Vagina (tissue), 2 donors: ENCODE data around the gene SLC9A9. TPM values are rescaled to one million over a fixed set of nuclear protein-coding genes. Genes with fewer than 3 reads are reported as not detected.
A peak's percentile ranks its signal among the peaks of the same experiment; 100 is the strongest.

ENCODE experiments used
- DNase-seq, 2 donors: peaks; one replicate each; pipeline ENCODE4 v3.0.0-alpha.2; 2017; ENCODE audit errors: extremely low spot score in 2 of 2
- H3K27ac ChIP-seq: fragments of 200-600 bp; sonication (generic); one replicate; pipeline ENCODE4 v1.5.1; 2019
- H3K27me3 ChIP-seq: fragments of 200-600 bp; sonication (generic); one replicate; pipeline ENCODE4 v1.5.1; 2019
- H3K36me3 ChIP-seq, 2 donors: fragments of 200-600 bp; sonication (generic); one replicate each; pipeline ENCODE4 v1.5.1; 2017 to 2019
- H3K4me1 ChIP-seq: fragments of 200-600 bp; sonication (generic); one replicate; pipeline ENCODE4 v1.5.1; 2019
- H3K4me3 ChIP-seq, 2 donors: fragments of 200-600 bp; sonication (generic); 1 replicate in 1 of 2; 2 replicates in 1 of 2; pipeline ENCODE4 v1.5.1; 2016 to 2019
- H3K9me3 ChIP-seq: fragments of 200-600 bp; sonication (generic); one replicate; pipeline ENCODE4 v1.5.1; 2019
- CTCF ChIP-seq, 3 experiments: fragments of 450-650 bp in 2 of 3; fragments of 200-600 bp in 1 of 3; sonication (generic) in 1 of 3; IDR thresholded peaks; one replicate each; pipeline ENCODE4 v1.5.1; 2017 to 2019; ENCODE audit warnings: antibody characterized with exemption in 3 of 3, mild to moderate bottlenecking in 2 of 3, moderate library complexity in 2 of 3
- POLR2A ChIP-seq, 2 donors: fragments of 450-650 bp; IDR thresholded peaks; one replicate each; pipeline ENCODE4 v1.6.1; 2017; ENCODE audit warnings: antibody characterized with exemption in 2 of 2, mild to moderate bottlenecking in 2 of 2, moderate library complexity in 2 of 2
- POLR2AphosphoS5 ChIP-seq, 2 donors: sonication (generic); formaldehyde crosslinking; IDR thresholded peaks; one replicate each; pipeline ENCODE4 v1.9.0; 2017; ENCODE audit warnings: antibody characterized with exemption in 2 of 2, mild to moderate bottlenecking in 2 of 2, low read depth in 1 of 2; ENCODE audit not compliant: insufficient read depth in 1 of 2
- intact Hi-C: fragments of 100-400 bp; cut with DNase I; formaldehyde crosslinking; loops from one replicate; pipeline ENCODE4 v1.15.1; 2023
- total RNA-seq: library from RNA; depleted of rRNA; stranded (reverse); fragments of >200 nt; gene quantifications from one replicate; pipeline ENCODE4 v1.2.3, GENCODE V29; 2016

SLC9A9 gene
- total RNA-seq, 1 donor from 2014 or later: 30.7 TPM

- H3K27ac ChIP-seq: no peak overlapping the region
- H3K4me3 ChIP-seq: no peak overlapping the region
- no peak for DNase-seq
- H3K27me3 ChIP-seq: no peaks in the 10 kb centered on the region
- TF ChIP-seq POLR2A (IDR thresholded peaks at IDR 0.05): no peak
- no peak for TF ChIP-seq CTCF (IDR thresholded peaks at IDR 0.05)
- peak in 1 of 2 donors; percentile 83 for TF ChIP-seq POLR2AphosphoS5 (IDR thresholded peaks at IDR 0.05; ENCODE audit: insufficient read depth in 1 of 2, low read depth in 1 of 2)
- H3K4me1 ChIP-seq: peaks cover 41% of the 10 kb centered on the region
- H3K36me3 ChIP-seq: no peaks in the 10 kb centered on the region
- no peaks in the 10 kb centered on the region for H3K9me3 ChIP-seq
- intact Hi-C loops: no loop called here
Observed at GRCh38 chr3:143849854-143850549, 1.7 kb upstream of the SLC9A9 start.

- Histone ChIP-seq H3K27ac (peak overlapping the region; percentile 50), H3K4me3 (peak overlapping the region; percentile 50 to 61), H3K36me3 (no peaks in the 10 kb centered on the region), H3K4me1 (peaks cover 41% of the 10 kb centered on the region), H3K27me3 (no peaks in the 10 kb centered on the region), H3K9me3 (no peaks in the 10 kb centered on the region)
- no peak for TF ChIP-seq CTCF (IDR thresholded peaks at IDR 0.05)
- TF ChIP-seq POLR2A (IDR thresholded peaks at IDR 0.05): no peak
- TF ChIP-seq POLR2AphosphoS5 (IDR thresholded peaks at IDR 0.05; ENCODE audit: insufficient read depth in 1 of 2, low read depth in 1 of 2): no peak
- intact Hi-C loops: no loop called here
- no peak for DNase-seq
Observed at GRCh38 chr3:143848704-143849103, 436 bp upstream of the SLC9A9 start.

- peaks cover 43% of the 10 kb centered on the region for H3K4me1 ChIP-seq
- no peak overlapping the region for H3K4me3 ChIP-seq
- no peaks in the 10 kb centered on the region for H3K27me3 ChIP-seq
- no peak for DNase-seq
- H3K36me3 ChIP-seq: no peaks in the 10 kb centered on the region
- H3K9me3 ChIP-seq: no peaks in the 10 kb centered on the region
- H3K27ac ChIP-seq: no peak overlapping the region
- TF ChIP-seq CTCF (IDR thresholded peaks at IDR 0.05) (no peak), POLR2A (IDR thresholded peaks at IDR 0.05) (no peak), POLR2AphosphoS5 (IDR thresholded peaks at IDR 0.05; ENCODE audit: insufficient read depth in 1 of 2, low read depth in 1 of 2) (no peak)
- intact Hi-C loops: no loop called here
Observed at GRCh38 chr3:143843587-143843986, 4.7 kb downstream of the SLC9A9 start.

- DNase-seq: no peak
- Histone ChIP-seq H3K27me3 (no peaks in the 10 kb centered on the region), H3K27ac (no peak overlapping the region), H3K9me3 (no peaks in the 10 kb centered on the region), H3K36me3 (no peaks in the 10 kb centered on the region), H3K4me3 (no peak overlapping the region), H3K4me1 (peaks cover 25% of the 10 kb centered on the region)
- intact Hi-C loops: no loop called here
- TF ChIP-seq POLR2A (IDR thresholded peaks at IDR 0.05) (no peak), CTCF (IDR thresholded peaks at IDR 0.05) (no peak), POLR2AphosphoS5 (IDR thresholded peaks at IDR 0.05; ENCODE audit: insufficient read depth in 1 of 2, low read depth in 1 of 2) (no peak)
Observed at GRCh38 chr3:143840636-143841035, 7.6 kb downstream of the SLC9A9 start.

GRCh38 chr3:143839980-143840379 lies 8.3 kb downstream of the SLC9A9 start:
- Histone ChIP-seq H3K4me1 (peaks cover 22% of the 10 kb centered on the region), H3K27me3 (no peaks in the 10 kb centered on the region), H3K4me3 (no peak overlapping the region), H3K36me3 (no peaks in the 10 kb centered on the region), H3K27ac (no peak overlapping the region), H3K9me3 (no peaks in the 10 kb centered on the region)
- TF ChIP-seq POLR2A (IDR thresholded peaks at IDR 0.05) (no peak), POLR2AphosphoS5 (IDR thresholded peaks at IDR 0.05; ENCODE audit: insufficient read depth in 1 of 2, low read depth in 1 of 2) (no peak), CTCF (IDR thresholded peaks at IDR 0.05) (no peak)
- no peak for DNase-seq
- intact Hi-C loops: no loop called here
